ENCODE measurements around the gene USP34.
A peak's percentile ranks its signal among the peaks of the same experiment; 100 is the strongest.

The USP34 gene, protein sequence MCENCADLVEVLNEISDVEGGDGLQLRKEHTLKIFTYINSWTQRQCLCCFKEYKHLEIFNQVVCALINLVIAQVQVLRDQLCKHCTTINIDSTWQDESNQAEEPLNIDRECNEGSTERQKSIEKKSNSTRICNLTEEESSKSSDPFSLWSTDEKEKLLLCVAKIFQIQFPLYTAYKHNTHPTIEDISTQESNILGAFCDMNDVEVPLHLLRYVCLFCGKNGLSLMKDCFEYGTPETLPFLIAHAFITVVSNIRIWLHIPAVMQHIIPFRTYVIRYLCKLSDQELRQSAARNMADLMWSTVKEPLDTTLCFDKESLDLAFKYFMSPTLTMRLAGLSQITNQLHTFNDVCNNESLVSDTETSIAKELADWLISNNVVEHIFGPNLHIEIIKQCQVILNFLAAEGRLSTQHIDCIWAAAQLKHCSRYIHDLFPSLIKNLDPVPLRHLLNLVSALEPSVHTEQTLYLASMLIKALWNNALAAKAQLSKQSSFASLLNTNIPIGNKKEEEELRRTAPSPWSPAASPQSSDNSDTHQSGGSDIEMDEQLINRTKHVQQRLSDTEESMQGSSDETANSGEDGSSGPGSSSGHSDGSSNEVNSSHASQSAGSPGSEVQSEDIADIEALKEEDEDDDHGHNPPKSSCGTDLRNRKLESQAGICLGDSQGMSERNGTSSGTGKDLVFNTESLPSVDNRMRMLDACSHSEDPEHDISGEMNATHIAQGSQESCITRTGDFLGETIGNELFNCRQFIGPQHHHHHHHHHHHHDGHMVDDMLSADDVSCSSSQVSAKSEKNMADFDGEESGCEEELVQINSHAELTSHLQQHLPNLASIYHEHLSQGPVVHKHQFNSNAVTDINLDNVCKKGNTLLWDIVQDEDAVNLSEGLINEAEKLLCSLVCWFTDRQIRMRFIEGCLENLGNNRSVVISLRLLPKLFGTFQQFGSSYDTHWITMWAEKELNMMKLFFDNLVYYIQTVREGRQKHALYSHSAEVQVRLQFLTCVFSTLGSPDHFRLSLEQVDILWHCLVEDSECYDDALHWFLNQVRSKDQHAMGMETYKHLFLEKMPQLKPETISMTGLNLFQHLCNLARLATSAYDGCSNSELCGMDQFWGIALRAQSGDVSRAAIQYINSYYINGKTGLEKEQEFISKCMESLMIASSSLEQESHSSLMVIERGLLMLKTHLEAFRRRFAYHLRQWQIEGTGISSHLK (N-terminal part only)

DNA sequence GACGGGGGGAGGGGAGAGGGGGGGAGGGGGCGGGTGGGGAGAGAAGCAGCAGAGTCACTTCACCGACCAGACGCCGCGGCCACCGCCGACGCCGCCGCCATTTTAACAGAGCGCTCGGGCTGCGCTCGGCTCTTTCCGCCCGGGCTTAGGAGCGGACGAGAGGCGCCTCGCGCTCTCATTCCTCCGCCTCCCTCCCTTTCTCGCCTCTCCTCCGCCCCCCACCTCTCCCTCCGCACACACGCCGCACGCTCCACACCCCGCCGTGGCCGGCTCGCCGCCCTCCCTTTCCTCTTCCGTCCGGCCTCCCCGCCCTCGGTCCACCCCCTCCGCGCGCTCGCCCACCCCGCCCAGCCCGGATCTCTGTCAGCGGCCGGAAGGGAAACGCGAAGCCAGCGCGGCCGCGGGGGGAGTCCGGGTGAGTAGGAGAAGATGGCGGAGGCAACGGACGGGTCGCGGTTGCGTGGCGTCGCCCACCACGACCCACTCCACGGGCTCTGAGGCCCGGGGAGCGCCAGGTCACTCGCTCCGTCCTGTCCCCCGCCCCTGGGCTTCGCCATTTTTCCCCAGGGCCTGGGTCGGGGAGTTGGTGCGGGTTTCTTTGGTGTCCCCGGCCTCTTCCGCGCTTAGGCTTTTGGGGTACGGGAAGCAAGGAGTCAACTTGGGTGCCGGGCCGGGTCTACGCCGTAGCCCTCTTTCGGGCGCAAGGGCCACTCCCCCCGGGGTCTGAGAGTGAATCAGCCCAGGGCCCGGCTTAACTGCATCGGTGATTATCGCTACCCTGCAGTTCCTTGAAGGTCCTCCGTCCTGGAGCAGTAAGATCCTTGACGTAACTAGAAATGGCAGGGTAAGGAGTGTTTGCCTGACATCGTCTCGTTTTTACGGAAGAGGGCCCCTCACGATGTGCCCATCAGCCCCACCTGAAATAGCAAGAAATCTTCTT is at the start of gene USP34:
Gene USP34, minus strand, starts transcription at position 123 of the 940 bp plus-strand sequence. CDS start 395 bp downstream, outside the sequence.
- peak within 1 kb of the TSS; percentile 71 for H3K4me3 ChIP-seq (ENCODE audit: low read depth, low read length)
- H3K4me1 ChIP-seq (ENCODE audit: control insufficient read depth, insufficient read depth, low read length), result no peaks in the 10 kb centered on the region
- H3K27ac ChIP-seq (ENCODE audit: extremely low read depth, low read depth, low read length), result peak within 1 kb of the TSS; percentile 98
- ChIA-PET CTCF (interaction anchor here (0.7 kb wide), 1 partner anchor 303 kb away, joined by 4 read pairs; no protein-coding TSS in a partner anchor), POLR2A (interaction anchor here (0.8 to 1.2 kb wide), 2 partner anchors 66 to 294 kb away, joined by 3 to 4 read pairs; no protein-coding TSS in a partner anchor)
- H3K36me3 ChIP-seq (ENCODE audit: control insufficient read depth in 2 of 2, insufficient read depth in 1 of 2, low read length in 2 of 2), result peaks cover 4 to 14% of the 10 kb centered on the region in 2 experiments; a peak in 2 of 3 replicates
- H3K9me3 ChIP-seq (ENCODE audit: control insufficient read depth, insufficient read depth, low read depth, low read length), result no peaks in the 10 kb centered on the region
- TF ChIP-seq KLF1 (tag by site-specific recombination; IDR thresholded peaks at IDR 0.05) (peak; percentile 80), YY2 (tag by site-specific recombination; IDR thresholded peaks at IDR 0.05) (peak; percentile 41; the same call in 1 of the 2 replicates), ZNF174 (tag by site-specific recombination; IDR thresholded peaks at IDR 0.05) (no peak), ZNF843 (tag by site-specific recombination; IDR thresholded peaks at IDR 0.05) (peak; percentile 12; the same call in 1 of the 2 replicates), ZSCAN16 (tag by site-specific recombination; IDR thresholded peaks at IDR 0.05) (no peak), ZNF292 (tag by site-specific recombination; IDR thresholded peaks at IDR 0.05; ENCODE audit: borderline replicate concordance, low read depth) (no peak), ZNF19 (tag by site-specific recombination; IDR thresholded peaks at IDR 0.05; ENCODE audit: low read depth) (no peak), ZNF701 (tag by site-specific recombination; IDR thresholded peaks at IDR 0.05) (no peak), ZNF23 (tag by site-specific recombination; IDR thresholded peaks at IDR 0.05; ENCODE audit: borderline replicate concordance) (no peak), ZNF394 (tag by site-specific recombination; IDR thresholded peaks at IDR 0.05; ENCODE audit: borderline replicate concordance) (peak; percentile 25; the same call in 1 of the 2 replicates), ZNF433 (tag by site-specific recombination; IDR thresholded peaks at IDR 0.05; ENCODE audit: low read depth) (no peak), IKZF3 (tag by site-specific recombination; IDR thresholded peaks at IDR 0.05) (no peak), ZNF366 (tag by site-specific recombination; conservative IDR thresholded peaks at IDR 0.05) (peak; percentile 94), ZNF837 (tag by site-specific recombination; IDR thresholded peaks at IDR 0.05) (no peak), PRDM10 (tag by site-specific recombination; IDR thresholded peaks at IDR 0.05) (peak; percentile 98)
- TF ChIP-seq, protein P1, sequence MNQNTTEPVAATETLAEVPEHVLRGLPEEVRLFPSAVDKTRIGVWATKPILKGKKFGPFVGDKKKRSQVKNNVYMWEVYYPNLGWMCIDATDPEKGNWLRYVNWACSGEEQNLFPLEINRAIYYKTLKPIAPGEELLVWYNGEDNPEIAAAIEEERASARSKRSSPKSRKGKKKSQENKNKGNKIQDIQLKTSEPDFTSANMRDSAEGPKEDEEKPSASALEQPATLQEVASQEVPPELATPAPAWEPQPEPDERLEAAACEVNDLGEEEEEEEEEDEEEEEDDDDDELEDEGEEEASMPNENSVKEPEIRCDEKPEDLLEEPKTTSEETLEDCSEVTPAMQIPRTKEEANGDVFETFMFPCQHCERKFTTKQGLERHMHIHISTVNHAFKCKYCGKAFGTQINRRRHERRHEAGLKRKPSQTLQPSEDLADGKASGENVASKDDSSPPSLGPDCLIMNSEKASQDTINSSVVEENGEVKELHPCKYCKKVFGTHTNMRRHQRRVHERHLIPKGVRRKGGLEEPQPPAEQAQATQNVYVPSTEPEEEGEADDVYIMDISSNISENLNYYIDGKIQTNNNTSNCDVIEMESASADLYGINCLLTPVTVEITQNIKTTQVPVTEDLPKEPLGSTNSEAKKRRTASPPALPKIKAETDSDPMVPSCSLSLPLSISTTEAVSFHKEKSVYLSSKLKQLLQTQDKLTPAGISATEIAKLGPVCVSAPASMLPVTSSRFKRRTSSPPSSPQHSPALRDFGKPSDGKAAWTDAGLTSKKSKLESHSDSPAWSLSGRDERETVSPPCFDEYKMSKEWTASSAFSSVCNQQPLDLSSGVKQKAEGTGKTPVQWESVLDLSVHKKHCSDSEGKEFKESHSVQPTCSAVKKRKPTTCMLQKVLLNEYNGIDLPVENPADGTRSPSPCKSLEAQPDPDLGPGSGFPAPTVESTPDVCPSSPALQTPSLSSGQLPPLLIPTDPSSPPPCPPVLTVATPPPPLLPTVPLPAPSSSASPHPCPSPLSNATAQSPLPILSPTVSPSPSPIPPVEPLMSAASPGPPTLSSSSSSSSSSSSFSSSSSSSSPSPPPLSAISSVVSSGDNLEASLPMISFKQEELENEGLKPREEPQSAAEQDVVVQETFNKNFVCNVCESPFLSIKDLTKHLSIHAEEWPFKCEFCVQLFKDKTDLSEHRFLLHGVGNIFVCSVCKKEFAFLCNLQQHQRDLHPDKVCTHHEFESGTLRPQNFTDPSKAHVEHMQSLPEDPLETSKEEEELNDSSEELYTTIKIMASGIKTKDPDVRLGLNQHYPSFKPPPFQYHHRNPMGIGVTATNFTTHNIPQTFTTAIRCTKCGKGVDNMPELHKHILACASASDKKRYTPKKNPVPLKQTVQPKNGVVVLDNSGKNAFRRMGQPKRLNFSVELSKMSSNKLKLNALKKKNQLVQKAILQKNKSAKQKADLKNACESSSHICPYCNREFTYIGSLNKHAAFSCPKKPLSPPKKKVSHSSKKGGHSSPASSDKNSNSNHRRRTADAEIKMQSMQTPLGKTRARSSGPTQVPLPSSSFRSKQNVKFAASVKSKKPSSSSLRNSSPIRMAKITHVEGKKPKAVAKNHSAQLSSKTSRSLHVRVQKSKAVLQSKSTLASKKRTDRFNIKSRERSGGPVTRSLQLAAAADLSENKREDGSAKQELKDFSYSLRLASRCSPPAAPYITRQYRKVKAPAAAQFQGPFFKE (tag by site-specific recombination; IDR thresholded peaks at IDR 0.05; ENCODE audit: borderline replicate concordance), result no peak
- TF ChIP-seq, protein P2, sequence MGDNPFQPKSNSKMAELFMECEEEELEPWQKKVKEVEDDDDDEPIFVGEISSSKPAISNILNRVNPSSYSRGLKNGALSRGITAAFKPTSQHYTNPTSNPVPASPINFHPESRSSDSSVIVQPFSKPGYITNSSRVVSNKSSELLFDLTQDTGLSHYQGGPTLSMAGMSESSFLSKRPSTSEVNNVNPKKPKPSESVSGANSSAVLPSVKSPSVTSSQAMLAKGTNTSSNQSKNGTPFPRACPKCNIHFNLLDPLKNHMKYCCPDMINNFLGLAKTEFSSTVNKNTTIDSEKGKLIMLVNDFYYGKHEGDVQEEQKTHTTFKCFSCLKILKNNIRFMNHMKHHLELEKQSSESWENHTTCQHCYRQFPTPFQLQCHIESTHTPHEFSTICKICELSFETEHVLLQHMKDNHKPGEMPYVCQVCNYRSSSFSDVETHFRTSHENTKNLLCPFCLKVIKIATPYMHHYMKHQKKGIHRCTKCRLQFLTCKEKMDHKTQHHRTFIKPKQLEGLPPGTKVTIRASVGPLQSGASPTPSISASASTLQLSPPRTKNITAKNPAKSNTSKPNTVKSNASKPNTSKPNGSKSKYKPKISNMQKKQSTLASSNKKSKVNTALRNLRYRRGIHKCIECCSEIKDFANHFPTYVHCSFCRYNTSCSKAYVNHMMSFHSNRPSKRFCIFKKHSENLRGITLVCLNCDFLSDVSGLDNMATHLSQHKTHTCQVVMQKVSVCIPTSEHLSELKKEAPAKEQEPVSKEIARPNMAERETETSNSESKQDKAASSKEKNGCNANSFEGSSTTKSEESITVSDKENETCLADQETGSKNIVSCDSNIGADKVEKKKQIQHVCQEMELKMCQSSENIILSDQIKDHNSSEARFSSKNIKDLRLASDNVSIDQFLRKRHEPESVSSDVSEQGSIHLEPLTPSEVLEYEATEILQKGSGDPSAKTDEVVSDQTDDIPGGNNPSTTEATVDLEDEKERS (tag by site-specific recombination; IDR thresholded peaks at IDR 0.05), result no peak
